K562 (cell line): ENCODE measurements around the gene FCHSD1.

ENCODE experiments used
- FOXK2 ChIP-seq, 2 experiments: fragments of 450-650 bp; IDR thresholded peaks in 1 of 2; conservative IDR thresholded peaks in 1 of 2; 2 replicates each; pipeline ENCODE4 v1.6.1; 2016; ENCODE audit warnings: low read depth in 2 of 2, mild to moderate bottlenecking in 1 of 2
- HOXB6 ChIP-seq: fragments of 250-450 bp; sonication (Bioruptor Pico); IDR thresholded peaks from 2 replicates; pipeline ENCODE4 v1.5.1; 2022; ENCODE audit warnings: mild to moderate bottlenecking, borderline replicate concordance
- LCOR ChIP-seq: sonication (generic); formaldehyde crosslinking; IDR thresholded peaks from 2 replicates; pipeline ENCODE4 v1.8.0; 2022; ENCODE audit warnings: mild to moderate bottlenecking, missing genetic modification reagents
- POLR2AphosphoS5 ChIP-seq: IDR thresholded peaks from 2 replicates; pipeline ENCODE4 v1.6.1; 2011; ENCODE audit warnings: mild to moderate bottlenecking, low read depth, low read length, moderate library complexity; ENCODE audit not compliant: control insufficient read depth, insufficient read depth
- SMAD4 ChIP-seq: fragments of 250-450 bp; sonication (Bioruptor Pico); conservative IDR thresholded peaks from 2 replicates; pipeline ENCODE4 v1.8.0; 2021; ENCODE audit warnings: inconsistent platforms, mild to moderate bottlenecking, moderate library complexity
- SNRNP70 ChIP-seq: fragments of 200-400 bp; formaldehyde crosslinking; optimal IDR thresholded peaks from 2 replicates; pipeline ENCODE3; 2017; ENCODE audit warnings: low read depth, low read length
- YY1 ChIP-seq, 3 experiments: IDR thresholded peaks; 2 replicates each; pipeline ENCODE4 v1.6.1; 2011; ENCODE audit warnings: low read length in 2 of 3, mild to moderate bottlenecking in 2 of 3, moderate library complexity in 2 of 3, borderline replicate concordance in 1 of 3, control low read depth in 1 of 3, low read depth in 1 of 3; ENCODE audit not compliant: insufficient read depth in 3 of 3, insufficient replicate concordance in 2 of 3, control insufficient read depth in 1 of 3, insufficient read length in 1 of 3; ENCODE audit errors: extremely low read depth in 1 of 3
- ZEB2 ChIP-seq: fragments of 450-650 bp; IDR thresholded peaks from 2 replicates; pipeline ENCODE4 v1.6.1; 2016
- TF ChIP-seq, protein P1 (sequence below): fragments of 450-650 bp; formaldehyde crosslinking; IDR thresholded peaks from 2 replicates; pipeline ENCODE4 v1.4.0; 2020; ENCODE audit warnings: mild to moderate bottlenecking, mixed read lengths
- TF ChIP-seq, protein P2 (sequence below): fragments of 250-450 bp; sonication (Bioruptor Pico); IDR thresholded peaks from 2 replicates; pipeline ENCODE4 v1.4.0; 2020; ENCODE audit warnings: mild to moderate bottlenecking, moderate library complexity, borderline replicate concordance
- TF ChIP-seq, protein P3 (sequence below), 3 experiments: IDR thresholded peaks in 2 of 3; conservative IDR thresholded peaks in 1 of 3; 2 replicates each; pipeline ENCODE4 v1.5.1; 2011 to 2012; ENCODE audit warnings: low read length in 3 of 3, mild to moderate bottlenecking in 3 of 3, control low read depth in 2 of 3, improper control_type of control experiment in 1 of 3, inconsistent platforms in 1 of 3, low read depth in 1 of 3, mixed read lengths in 1 of 3, moderate library complexity in 1 of 3; ENCODE audit not compliant: insufficient read depth in 2 of 3
- TF ChIP-seq, protein P4 (sequence below), 2 experiments: fragments of 450-650 bp in 1 of 2; sonication (generic) in 1 of 2; formaldehyde crosslinking in 1 of 2; IDR thresholded peaks; 2 replicates each; pipeline versions ENCODE4 v1.7.1 to v1.9.0; 2016 to 2022; ENCODE audit warnings: inconsistent platforms in 1 of 2, mild to moderate bottlenecking in 1 of 2, missing genetic modification reagents in 1 of 2

DNA sequence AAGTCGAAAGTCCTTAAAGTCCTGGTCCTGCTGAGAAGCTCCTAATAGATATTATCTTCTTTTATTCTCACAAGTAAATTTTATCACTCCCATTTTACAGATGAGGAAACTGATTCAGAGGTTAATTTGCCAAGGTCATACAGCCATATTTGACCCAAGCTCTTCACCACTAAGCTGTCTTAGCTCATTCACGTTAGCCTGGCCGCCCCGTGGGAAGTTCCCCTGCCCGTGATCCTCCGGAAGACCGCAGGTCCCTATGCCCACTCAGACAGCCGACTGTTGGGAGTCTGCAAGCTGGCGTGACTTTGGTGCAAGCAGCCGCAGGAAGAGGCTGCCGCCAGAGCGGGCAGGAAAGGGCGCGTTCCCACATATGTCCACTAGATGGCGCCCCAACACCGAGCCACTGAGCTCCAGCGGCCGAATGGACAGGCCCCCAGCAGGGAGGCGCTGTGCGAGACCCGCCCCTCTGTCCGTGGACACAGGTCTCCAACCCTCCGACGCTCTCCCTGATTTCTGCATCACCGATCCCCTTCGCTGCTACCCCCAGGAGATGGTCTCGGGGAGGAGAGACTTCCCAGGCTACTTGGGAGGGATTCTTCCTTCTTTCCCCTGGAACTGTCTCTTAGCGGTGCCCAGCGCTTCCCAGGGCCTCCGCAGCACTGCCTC, 40.8 kb upstream of the FCHSD1 start:
- TF ChIP-seq, protein P1, sequence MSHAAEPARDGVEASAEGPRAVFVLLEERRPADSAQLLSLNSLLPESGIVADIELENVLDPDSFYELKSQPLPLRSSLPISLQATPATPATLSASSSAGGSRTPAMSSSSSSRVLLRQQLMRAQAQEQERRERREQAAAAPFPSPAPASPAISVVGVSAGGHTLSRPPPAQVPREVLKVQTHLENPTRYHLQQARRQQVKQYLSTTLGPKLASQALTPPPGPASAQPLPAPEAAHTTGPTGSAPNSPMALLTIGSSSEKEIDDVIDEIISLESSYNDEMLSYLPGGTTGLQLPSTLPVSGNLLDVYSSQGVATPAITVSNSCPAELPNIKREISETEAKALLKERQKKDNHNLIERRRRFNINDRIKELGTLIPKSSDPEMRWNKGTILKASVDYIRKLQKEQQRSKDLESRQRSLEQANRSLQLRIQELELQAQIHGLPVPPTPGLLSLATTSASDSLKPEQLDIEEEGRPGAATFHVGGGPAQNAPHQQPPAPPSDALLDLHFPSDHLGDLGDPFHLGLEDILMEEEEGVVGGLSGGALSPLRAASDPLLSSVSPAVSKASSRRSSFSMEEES (CRISPR knock-in tag) = no peak
- TF ChIP-seq, protein P2, sequence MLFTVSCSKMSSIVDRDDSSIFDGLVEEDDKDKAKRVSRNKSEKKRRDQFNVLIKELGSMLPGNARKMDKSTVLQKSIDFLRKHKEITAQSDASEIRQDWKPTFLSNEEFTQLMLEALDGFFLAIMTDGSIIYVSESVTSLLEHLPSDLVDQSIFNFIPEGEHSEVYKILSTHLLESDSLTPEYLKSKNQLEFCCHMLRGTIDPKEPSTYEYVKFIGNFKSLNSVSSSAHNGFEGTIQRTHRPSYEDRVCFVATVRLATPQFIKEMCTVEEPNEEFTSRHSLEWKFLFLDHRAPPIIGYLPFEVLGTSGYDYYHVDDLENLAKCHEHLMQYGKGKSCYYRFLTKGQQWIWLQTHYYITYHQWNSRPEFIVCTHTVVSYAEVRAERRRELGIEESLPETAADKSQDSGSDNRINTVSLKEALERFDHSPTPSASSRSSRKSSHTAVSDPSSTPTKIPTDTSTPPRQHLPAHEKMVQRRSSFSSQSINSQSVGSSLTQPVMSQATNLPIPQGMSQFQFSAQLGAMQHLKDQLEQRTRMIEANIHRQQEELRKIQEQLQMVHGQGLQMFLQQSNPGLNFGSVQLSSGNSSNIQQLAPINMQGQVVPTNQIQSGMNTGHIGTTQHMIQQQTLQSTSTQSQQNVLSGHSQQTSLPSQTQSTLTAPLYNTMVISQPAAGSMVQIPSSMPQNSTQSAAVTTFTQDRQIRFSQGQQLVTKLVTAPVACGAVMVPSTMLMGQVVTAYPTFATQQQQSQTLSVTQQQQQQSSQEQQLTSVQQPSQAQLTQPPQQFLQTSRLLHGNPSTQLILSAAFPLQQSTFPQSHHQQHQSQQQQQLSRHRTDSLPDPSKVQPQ (CRISPR knock-in tag) = no peak
- TF ChIP-seq SNRNP70 = no peak
- TF ChIP-seq, protein P3, sequence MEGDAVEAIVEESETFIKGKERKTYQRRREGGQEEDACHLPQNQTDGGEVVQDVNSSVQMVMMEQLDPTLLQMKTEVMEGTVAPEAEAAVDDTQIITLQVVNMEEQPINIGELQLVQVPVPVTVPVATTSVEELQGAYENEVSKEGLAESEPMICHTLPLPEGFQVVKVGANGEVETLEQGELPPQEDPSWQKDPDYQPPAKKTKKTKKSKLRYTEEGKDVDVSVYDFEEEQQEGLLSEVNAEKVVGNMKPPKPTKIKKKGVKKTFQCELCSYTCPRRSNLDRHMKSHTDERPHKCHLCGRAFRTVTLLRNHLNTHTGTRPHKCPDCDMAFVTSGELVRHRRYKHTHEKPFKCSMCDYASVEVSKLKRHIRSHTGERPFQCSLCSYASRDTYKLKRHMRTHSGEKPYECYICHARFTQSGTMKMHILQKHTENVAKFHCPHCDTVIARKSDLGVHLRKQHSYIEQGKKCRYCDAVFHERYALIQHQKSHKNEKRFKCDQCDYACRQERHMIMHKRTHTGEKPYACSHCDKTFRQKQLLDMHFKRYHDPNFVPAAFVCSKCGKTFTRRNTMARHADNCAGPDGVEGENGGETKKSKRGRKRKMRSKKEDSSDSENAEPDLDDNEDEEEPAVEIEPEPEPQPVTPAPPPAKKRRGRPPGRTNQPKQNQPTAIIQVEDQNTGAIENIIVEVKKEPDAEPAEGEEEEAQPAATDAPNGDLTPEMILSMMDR (IDR thresholded peaks at IDR 0.05 in 2 of 3, conservative IDR thresholded peaks at IDR 0.05 in 1 of 3; ENCODE audit: insufficient read depth in 2 of 3, low read depth in 1 of 3, low read length in 3 of 3) = peak; percentile 97 to 99 (median 98)
- TF ChIP-seq, protein P4, sequence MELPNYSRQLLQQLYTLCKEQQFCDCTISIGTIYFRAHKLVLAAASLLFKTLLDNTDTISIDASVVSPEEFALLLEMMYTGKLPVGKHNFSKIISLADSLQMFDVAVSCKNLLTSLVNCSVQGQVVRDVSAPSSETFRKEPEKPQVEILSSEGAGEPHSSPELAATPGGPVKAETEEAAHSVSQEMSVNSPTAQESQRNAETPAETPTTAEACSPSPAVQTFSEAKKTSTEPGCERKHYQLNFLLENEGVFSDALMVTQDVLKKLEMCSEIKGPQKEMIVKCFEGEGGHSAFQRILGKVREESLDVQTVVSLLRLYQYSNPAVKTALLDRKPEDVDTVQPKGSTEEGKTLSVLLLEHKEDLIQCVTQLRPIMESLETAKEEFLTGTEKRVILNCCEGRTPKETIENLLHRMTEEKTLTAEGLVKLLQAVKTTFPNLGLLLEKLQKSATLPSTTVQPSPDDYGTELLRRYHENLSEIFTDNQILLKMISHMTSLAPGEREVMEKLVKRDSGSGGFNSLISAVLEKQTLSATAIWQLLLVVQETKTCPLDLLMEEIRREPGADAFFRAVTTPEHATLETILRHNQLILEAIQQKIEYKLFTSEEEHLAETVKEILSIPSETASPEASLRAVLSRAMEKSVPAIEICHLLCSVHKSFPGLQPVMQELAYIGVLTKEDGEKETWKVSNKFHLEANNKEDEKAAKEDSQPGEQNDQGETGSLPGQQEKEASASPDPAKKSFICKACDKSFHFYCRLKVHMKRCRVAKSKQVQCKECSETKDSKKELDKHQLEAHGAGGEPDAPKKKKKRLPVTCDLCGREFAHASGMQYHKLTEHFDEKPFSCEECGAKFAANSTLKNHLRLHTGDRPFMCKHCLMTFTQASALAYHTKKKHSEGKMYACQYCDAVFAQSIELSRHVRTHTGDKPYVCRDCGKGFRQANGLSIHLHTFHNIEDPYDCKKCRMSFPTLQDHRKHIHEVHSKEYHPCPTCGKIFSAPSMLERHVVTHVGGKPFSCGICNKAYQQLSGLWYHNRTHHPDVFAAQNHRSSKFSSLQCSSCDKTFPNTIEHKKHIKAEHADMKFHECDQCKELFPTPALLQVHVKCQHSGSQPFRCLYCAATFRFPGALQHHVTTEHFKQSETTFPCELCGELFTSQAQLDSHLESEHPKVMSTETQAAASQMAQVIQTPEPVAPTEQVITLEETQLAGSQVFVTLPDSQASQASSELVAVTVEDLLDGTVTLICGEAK (IDR thresholded peaks at IDR 0.05) = no peak
- TF ChIP-seq, protein P4 (CRISPR knock-in tag; IDR thresholded peaks at IDR 0.05) = no peak
- TF ChIP-seq YY1 (IDR thresholded peaks at IDR 0.05; ENCODE audit: borderline replicate concordance in 1 of 3, control insufficient read depth in 1 of 3, extremely low read depth in 1 of 3, insufficient read depth in 3 of 3, insufficient read length in 1 of 3, insufficient replicate concordance in 2 of 3, low read depth in 1 of 3, low read length in 2 of 3) = peak in 2 of 3 experiments; percentile 35 to 59
- no peak for TF ChIP-seq ZEB2
- no peak for TF ChIP-seq SMAD4 (CRISPR knock-in tag)
- no peak for TF ChIP-seq HOXB6 (CRISPR knock-in tag)
- no peak for TF ChIP-seq LCOR
- TF ChIP-seq FOXK2 (conservative IDR thresholded peaks at IDR 0.05 in 1 of 2, IDR thresholded peaks at IDR 0.05 in 1 of 2; ENCODE audit: low read depth in 2 of 2) = no peak
- TF ChIP-seq POLR2AphosphoS5 = no peak
